Transverse colon (tissue), 4 donors: Measurements from ENCODE around the gene VASN.

Experiments used
- EP300 ChIP-seq: sonication (generic); formaldehyde crosslinking; IDR thresholded peaks from one replicate; pipeline ENCODE4 v1.6.1; 2017; ENCODE audit warnings: antibody characterized with exemption, low read depth
- POLR2AphosphoS5 ChIP-seq, 3 donors: sonication (generic); formaldehyde crosslinking; IDR thresholded peaks; one replicate each; pipeline ENCODE4 v1.6.1; 2016; ENCODE audit warnings: antibody characterized with exemption in 3 of 3
- TF ChIP-seq, protein P1 (sequence below), 5 experiments: fragments of 200-600 bp in 3 of 5; fragments of 450-650 bp in 2 of 5; sonication (generic) in 3 of 5; IDR thresholded peaks; 1 replicate in 2 of 5; 2 replicates in 3 of 5; pipeline ENCODE4 v1.5.1; 2016 to 2017; ENCODE audit warnings: antibody characterized with exemption in 5 of 5, inconsistent platforms in 3 of 5, mild to moderate bottlenecking in 2 of 5, moderate library complexity in 1 of 5

- TF ChIP-seq, protein P1, sequence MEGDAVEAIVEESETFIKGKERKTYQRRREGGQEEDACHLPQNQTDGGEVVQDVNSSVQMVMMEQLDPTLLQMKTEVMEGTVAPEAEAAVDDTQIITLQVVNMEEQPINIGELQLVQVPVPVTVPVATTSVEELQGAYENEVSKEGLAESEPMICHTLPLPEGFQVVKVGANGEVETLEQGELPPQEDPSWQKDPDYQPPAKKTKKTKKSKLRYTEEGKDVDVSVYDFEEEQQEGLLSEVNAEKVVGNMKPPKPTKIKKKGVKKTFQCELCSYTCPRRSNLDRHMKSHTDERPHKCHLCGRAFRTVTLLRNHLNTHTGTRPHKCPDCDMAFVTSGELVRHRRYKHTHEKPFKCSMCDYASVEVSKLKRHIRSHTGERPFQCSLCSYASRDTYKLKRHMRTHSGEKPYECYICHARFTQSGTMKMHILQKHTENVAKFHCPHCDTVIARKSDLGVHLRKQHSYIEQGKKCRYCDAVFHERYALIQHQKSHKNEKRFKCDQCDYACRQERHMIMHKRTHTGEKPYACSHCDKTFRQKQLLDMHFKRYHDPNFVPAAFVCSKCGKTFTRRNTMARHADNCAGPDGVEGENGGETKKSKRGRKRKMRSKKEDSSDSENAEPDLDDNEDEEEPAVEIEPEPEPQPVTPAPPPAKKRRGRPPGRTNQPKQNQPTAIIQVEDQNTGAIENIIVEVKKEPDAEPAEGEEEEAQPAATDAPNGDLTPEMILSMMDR (IDR thresholded peaks at IDR 0.05) = no peak
- TF ChIP-seq EP300 (no peak), POLR2AphosphoS5 (IDR thresholded peaks at IDR 0.05) (no peak)
Measured at GRCh38 chr16:4342866-4343744, 28.5 kb upstream of the VASN start.
